GM12891 (cell line): ENCODE measurements around the gene NINJ2.

Experiments used
- PAX5 ChIP-seq: IDR thresholded peaks from 2 replicates; pipeline ENCODE4 v1.6.1; 2011; ENCODE audit warnings: low read length, moderate library complexity, mild to moderate bottlenecking; ENCODE audit not compliant: insufficient read depth, severe bottlenecking
- POLR2A ChIP-seq: IDR thresholded peaks from 2 replicates; pipeline ENCODE4 v1.6.1; 2011; ENCODE audit warnings: low read depth, low read length, control low read depth
- POLR2AphosphoS5 ChIP-seq: IDR thresholded peaks from 2 replicates; pipeline ENCODE4 v1.6.1; 2011; ENCODE audit warnings: low read depth, low read length, control low read depth
- POU2F2 ChIP-seq: IDR thresholded peaks from 2 replicates; pipeline ENCODE4 v1.6.1; 2011; ENCODE audit warnings: low read depth, mild to moderate bottlenecking, control low read depth, low read length, moderate library complexity
- SPI1 ChIP-seq: IDR thresholded peaks from 2 replicates; pipeline ENCODE4 v1.6.1; 2011; ENCODE audit warnings: low read depth, low read length, control low read depth
- TAF1 ChIP-seq: IDR thresholded peaks from 2 replicates; pipeline ENCODE4 v1.6.1; 2011; ENCODE audit warnings: low read depth, low read length, control low read depth

GRCh38 chr12:559906-560455, 103.3 kb downstream of the NINJ2 start:
- TF ChIP-seq POLR2AphosphoS5 (no peak), POLR2A (no peak), SPI1 (no peak), TAF1 (no peak), POU2F2 (no peak), PAX5 (no peak)
